ENCODE data around the gene TMEM141.
"Not testable (repeated sequence)": the region's sequence is repeated elsewhere in the genome, so short reads cannot be mapped to it uniquely, and the experiment has no call there.

TMEM141 gene

DNA sequence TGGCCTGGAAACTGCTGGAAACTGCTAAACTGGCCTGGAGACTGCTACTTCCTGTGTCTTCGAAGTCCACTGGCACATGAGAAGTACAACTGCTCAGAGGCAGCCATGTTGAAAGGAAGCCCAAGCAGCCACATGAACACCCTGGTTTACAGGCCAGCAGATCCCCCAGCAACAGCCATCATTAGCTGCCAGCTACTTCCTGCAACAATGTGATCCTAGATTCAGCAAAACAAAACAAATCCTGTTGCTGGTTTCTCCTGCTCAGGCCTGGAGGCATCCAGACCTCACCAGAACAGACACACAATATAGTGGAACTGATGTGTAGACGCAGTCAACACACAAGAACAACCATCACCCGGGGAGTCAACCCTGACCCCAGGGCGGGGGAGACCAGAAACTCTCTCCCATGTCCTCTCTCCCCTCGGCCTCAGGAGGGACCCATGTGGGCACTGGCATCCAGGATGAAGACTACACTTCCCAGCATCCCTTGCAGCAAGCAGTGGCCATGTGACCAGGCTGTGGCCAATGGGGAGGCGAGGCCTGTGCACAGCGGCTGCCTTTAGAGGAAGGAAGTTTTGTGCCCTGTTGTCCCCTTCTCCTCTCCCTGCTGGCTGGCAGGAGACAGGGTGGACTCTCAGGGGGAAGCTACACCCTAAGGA is 17.6 kb upstream of the TMEM141 start:
- no peak for DNase-seq (ENCODE audit: low read depth)

DNA sequence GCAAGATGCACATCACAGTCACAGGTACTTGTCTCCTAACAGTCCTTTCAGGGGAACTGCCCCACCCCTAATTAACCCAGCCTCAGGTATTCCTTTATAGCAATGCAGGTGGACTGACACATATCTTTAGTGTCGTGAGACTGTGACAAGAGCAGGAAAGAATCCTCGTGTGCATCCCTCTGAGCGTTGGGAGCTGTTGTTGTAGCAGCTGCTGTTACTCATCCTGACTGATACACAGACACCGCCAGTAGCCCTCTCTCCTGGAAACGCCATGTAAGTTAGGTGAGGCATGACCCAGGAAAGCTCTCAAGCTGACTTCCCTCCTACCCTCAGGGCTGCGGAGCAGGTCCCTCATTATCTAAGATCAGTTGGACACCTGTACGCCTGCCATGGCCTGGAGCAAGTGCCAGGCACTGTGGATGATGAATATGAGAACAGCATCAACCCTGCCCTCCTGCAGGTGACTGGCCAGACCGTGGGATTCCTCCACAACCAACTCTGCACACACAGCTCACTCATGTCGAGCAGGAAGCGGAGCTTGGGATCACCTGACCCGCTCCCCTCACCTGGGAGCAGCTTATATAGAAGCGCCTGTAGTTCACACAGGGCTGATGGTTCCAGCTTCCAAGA is 16.6 kb upstream of the TMEM141 start:
- DNase-seq (ENCODE audit: low read depth), result no peak

DNA sequence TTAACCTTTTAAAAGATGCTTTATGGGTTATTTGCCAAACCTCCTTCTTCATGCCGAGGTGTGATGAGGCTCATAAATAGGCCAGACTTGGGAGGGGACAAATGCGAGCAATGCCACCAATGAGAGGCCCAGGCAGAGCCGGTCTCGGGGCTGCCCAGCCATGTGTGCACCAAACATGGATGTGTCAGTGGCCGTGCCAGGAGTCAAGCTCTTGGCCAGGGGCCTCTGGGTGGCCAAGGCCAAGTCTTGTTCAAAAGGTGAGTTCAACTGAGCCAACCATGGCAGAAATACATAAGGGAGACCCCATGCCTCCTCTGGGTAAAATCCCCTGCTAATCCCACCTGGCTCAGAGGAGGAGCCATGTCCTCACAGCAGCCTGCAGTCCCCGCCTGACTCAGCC is 16.0 kb upstream of the TMEM141 start:
- DNase-seq (ENCODE audit: low read depth), result no peak

DNA sequence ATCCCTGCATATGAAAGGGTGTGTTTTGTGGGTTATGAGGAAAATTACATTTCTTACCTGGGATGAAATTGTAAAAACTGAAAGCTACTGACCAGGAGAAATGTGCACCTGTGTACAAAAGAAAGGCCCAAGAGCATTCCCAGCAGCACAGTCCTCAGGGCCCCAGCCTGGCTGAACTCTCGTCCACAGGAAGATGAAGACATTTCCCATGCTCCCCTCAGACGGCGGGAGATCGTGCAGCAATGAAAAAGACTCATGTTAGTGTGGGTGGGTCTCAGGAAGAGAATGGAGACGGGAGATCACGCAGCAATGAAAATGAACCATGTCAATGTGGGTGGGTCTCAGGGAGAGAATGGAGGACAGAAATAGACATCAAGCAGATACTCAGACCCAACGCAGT is 14.2 kb upstream of the TMEM141 start:
- no peak for DNase-seq (ENCODE audit: low read depth)

DNA sequence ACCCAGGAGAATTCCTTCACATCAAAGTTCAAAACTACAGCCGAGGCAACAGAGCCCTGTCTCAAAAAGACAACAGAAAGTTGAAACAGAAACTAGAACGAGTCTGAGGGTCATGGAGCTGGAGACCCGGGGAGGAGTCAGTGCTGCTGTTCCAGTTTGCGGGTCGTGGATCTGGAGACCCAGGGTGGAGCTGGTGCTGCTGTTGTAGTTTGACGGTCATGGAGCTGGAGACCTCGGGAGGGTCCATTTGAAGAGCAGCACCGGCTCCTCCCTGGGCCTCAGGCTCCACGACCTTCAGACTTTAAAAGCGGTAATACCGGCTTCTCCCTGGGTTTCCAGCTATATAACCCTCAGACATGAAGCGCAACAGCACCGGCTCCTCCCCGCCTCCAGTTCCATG is 13.8 kb upstream of the TMEM141 start:
- DNase-seq (ENCODE audit: low read depth), result no peak

DNA sequence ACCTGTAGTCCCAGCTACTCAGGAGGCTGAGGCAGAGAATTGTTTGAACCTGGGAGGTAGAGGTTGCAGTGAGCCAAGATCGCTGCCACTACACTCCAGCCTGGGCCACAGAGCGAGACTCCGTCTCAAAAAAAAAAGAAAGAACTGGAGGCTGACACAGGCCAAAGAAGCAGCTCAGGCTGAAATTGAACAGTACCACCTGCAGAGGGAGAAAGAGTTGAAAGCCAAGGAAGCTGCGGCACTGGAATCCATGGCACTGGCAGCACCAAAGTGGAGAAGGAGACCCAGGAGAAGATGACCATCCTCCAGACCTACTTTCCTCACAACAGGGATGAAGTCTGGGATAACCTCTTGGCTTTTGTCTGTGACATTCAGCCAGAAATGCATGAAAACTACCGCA is 11.3 kb upstream of the TMEM141 start:
- no peak for DNase-seq (ENCODE audit: low read depth)

DNA sequence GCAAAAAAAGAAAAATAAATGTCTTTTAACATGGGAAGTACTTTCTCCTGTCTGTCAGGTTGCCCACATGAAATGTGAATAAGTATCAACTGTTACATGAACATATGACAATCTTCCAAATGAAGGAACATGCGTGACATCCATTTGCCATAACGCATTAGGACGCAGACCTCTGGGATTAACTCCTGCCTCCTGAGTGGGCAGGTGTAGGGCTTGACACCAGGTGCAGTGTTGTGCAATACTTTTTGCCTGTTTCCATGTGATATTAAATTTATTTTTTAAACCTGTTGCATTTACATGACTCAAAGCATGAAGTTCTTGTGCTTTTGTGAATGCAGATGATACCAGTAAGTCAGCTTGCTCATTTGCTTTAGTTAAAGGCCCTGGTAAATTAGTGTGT is 8.7 kb upstream of the TMEM141 start:
- DNase-seq (ENCODE audit: low read depth), result no peak

DNA sequence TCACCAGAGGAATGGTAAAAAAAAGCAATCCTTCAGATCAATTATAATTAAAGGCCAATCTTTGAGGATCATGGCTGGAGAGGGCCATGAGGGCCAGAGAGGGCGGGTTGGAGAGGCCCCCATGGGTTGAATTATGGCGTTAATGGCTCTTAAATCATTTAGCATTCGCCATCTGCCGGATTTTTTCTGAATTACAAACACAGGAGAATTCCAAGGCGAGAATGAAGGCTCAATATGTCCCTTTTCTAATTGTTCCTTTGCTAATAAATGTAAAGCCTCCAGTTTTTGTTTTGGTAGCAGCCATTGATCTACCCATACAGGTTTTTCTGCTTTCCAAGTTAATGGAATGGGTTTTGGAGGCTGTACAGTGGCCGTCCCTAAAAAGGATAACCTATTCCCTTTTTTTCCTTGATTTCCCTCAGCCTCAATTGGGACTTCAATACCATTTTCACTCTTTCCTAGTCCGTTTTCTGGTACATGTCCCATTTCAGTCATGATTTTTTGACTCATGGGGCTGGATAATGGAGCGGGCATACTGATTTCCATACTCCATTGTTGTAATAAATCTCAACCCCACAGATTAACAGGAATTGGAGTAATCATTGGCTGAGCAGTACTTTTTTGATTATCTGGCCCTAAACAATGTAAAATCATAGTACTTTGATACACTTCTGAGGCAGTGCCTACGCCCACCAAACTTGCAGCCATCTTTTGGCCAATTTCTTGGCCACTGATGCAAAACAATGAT is 6.7 kb upstream of the TMEM141 start:
- DNase-seq (ENCODE audit: low read depth), result no peak

DNA sequence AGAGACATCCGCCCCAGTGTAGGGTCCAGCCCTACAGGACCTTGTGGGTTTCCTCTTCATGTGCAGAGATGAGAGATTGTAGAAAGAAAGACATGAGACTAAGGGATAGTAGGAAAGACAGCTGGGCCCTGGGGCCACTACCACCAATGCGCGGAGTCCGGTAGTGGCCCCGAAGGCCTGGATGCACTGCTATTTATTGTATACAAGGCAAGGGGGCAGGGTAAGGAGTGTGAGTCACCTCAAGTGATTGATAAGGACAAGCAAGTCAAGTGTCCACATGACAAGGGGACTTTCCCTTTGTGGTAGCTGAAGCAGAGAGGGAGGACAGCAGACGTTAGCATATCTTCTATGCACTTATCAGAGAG is 6.2 kb upstream of the TMEM141 start:
- no peak for DNase-seq (ENCODE audit: low read depth)

DNA sequence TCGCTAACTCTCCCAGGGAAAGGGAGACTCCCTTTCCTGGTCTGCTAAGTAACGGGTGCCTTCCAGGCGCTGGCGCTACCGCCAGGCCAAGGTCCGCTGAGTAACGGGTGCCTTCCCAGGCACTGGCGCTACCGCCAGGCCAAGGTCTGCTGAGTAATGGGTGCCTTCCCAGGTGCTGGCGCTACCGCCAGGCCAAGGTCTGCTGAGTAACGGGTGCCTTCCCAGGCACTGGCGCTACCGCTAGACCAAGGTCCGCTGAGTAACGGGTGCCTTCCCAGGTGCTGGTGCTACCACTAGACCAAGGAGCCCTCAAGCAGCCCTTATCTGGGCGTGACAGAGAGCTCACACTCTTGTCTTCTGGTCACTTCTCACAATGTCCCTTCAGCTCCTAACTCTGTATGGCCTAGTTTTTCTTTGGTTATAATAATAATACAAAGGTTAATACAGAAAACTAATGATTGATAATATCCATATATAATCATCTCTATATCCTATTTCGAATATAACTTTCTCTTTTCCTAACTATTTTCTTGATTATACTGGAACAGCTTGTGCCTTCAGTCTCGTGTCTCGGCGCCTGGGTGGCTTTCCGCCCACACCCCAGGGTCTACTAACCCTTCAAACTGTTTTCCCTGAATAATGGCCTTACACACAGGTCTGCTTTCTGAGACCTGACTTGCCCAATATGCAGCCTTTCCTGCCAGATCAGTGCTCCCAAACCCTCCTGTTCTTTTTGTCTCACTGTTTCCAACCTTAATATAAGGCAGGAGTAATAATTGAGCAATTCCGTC is 5.4 kb upstream of the TMEM141 start:
- DNase-seq (ENCODE audit: low read depth), result not testable (repeated sequence)

DNA sequence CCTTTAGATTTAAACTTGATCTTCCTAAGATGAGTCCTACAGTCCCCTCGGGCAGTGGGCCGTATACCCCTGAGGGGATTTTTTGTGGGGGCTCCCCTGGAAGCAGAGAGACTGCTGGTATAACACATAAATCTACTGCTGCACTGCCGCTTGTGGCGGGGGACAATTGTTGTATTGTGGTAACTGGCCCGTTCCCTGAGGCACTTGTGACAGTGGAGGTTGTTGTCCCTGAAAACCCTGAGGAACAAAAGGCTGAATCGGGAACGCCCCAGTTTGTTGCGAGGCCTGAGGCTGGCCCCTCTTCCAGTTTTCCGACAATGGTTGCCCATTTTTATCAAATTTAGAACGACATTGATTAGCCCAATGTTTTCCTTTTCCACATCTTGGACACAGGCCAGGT is 4.7 kb upstream of the TMEM141 start:
- no peak for DNase-seq (ENCODE audit: low read depth)

DNA sequence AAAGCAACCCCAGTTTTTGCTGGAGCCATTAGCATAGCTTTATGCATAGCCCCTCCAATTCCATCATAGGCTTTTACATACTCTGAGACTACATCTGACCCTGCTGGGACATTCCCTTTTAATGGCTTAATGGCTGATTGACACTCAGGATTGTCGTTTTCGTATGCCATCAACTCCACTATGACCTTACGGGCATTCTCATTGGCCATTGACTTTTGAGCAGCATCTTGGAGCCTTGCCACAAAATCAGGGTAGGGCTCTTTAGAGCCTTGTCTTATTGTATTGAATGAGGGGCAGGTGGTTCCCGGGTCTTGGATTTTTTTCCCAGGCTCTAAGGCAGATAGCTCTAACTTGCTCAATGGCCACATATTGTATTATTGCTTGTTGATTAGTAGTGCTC is 4.2 kb upstream of the TMEM141 start:
- DNase-seq (ENCODE audit: low read depth), result not testable (repeated sequence)

DNA sequence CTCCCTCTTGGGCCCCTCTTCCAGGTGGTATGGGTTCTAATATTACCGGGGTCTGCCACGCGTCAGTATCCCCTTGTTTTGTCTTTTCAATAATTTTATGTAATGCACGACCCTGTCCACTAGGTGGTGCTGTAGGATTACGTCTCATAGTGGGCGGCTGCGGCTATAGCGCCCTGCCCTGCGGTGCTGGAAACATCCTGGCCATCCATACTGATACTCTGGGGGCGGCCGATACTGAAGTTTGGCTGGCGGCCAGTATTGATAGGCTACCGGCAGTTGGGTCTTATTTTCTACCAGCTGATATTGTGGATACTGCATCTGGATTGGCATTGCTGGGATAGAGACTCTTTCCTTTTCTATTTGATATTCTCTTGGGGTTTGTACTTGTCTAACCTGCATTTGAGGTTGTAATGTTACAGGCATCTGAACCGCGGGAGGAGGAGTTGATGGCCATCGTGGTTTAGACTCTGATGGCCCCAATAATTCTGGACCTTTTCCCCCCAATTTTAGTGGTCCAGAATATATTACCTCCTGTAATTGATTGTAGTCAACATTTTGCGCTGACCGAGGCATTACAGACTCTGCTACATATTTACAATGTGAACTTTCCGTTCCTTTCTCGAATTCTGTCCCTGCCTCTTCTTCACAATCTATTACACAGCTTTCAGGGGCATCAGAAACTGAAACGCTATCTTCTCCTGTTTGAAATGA is 3.3 kb upstream of the TMEM141 start:
- peak; percentile 39 for DNase-seq (ENCODE audit: low read depth)

DNA sequence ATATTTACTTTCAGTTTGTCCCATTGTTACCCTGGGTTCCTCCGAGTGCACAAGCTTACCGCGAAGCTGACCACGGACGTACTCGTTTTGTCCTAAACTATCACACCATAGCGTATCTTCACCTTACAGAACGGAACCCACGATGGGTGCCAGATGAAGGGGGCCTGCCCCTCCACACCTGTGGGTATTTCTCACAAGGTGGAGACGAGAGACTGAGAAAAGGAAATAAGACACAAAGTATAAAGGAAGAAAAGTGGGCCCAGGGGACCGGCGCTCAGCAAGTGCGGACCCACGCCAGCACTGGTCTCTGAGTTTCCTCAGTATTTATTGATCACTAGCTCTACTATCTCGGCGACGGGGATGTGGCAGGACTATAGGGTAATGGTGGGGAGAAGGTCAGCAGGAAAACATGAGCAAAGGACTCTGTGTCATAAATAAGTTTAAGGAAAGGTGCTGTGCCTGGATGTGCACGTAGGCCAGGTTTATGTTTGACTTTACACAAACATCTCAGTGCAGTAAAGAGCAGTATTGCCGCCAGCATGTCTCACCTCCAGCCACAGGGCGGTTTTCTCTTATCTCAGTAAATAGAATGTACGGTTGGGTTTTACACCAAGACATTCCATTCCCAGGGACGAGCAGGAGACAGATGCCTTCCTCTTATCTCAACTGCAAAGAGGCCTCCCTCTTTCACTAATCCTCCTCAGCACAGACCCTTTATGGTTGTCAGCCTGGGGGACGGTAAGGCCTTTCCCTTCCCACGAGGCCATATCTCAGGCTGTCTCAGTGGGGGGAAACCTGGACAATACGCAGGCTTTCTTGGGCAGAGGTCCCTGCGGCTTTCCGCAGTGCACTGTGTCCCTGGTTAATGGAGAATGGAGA is 2.3 kb upstream of the TMEM141 start:
- not testable (repeated sequence) for DNase-seq (ENCODE audit: low read depth)

DNA sequence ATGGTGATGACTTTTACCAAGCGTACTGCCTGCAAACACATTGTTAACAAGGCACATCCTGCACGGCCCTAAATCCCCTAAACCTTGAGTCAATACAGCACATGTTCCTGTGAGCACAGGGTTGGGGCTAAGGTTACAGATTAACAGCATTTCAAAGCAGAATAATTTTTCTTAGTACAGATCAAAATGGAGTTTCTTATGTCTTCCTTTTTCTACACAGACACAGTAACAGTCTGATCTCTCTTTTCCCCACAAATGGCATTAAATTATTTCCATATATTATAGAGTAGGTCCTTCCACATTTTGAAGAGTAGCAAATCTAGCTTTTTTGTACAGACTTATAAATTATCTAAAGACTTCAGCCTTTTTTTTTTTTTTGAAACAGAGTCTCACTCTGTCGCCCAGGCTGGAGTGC is 1.6 kb upstream of the TMEM141 start:
- DNase-seq (ENCODE audit: low read depth), result no peak

DNA sequence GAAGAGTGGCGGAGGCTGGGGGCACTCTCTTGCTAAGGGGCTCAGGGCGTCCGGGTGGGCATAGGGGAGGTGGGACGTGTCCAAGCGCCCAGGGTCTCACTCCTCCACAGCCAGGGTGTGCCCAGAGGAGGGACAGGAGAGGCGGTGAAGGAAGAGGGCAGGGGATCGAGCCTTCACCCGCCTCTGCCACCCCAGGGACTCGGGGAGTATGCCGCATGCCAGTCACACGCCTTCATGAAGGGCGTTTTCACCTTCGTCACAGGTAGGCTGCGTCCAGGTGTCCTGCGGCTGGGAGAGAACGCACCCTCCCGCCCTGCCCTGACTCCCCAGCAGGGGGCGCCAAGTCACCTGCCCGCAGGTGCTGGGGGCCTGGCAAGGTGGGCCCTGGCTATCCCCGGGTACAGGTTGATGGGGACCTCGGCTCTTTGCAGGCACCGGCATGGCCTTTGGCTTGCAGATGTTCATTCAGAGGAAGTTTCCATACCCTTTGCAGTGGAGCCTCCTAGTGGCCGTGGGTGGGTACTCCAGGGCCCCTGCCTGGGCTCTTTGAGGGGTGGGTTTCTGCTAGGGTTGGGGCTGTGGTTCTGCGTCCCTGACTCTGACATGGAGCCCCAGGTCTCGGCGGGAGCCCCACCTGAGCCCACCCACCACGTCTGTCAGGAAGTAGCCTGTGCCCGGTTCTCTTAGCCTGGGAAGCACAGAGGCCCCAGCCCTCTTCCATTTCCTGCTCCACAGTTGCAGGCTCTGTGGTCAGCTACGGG is 552 bp downstream of the TMEM141 start:
- peak; percentile 52 for DNase-seq (ENCODE audit: low read depth)

DNA sequence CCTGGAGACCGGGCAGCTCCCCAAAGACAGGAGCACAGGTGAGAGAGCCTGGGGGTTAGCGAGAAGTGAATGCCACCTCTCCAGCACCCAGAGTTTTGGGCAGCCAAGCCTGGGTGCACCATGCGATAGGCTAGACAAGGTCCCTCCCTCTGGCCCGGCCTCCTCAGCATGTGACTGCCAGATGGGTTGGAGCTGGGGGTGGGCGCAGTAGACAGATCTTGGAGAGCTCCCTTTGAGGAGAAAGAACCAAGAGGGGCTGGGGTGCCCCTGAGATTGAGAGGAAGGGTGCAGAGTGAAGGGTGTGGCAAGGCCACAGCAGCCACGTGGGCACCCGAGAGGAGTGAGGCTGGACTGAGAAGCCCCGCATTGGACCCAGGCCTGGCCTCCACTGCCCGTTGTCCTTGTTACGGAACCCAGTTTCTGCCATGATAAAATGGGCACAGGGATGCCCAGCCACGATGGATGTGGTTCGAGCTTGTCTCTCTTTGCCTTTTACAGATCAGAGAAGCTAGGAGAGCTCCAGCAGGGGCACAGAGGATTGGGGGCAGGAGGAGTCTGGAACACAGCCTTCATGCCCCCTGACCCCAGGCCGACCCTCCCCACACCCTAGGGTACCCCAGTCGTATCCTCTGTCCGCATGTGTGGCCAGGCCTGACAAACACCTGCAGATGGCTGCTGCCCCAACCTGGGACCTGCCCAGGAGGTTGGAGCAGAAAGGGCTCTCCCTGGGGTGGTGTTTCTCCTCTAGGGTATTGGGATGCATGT is 1.4 kb downstream of the TMEM141 start:
- DNase-seq (ENCODE audit: low read depth), result no peak

DNA sequence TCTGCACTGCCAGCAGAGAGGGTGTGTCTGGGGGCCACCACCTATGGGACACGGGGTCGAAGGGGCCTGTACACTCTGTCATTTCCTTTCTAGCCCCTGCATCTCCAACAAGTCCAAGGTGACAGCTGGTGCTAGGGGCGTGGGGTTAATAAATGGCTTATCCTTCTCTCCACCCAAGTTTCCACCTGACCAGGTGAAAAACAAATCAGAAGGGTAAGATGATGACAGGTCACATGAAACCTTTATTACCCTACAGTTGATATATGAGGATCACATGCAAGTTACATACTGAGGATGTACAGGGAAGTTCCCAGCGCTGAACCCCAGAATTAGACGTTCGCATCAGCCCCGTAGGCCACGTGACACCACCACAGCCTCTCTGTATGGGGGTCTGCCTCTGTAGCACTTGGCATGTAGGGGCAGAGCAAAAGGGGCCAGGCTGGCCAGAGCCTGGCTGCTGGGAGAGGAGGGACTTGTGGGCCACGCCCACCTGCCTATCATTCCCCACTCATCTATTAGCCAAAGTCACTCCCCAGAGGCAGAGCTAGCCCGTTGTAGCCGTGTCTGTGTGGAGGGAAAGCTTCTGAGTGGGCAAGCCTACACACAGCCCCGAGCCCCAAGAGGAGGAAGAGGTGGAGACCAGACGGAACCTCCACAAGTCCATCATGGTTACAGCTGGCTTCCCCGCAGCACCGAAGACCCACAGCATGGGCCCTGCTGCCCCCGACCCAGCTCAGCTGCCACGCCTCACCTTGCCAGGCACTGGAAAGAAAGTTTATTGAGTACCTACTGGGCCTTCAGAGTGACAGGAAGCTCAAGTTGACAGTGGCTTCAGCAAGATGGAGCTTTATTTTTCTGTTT is 2.2 kb downstream of the TMEM141 start:
- DNase-seq (ENCODE audit: low read depth), result no peak

All from T-helper 22 cell (primary cell).